ENCODE measurements around the gene KCTD19.

The KCTD19 gene

GRCh38 chr16:67240506-67240905 lies 86.0 kb downstream of the KCTD19 start:
- no peaks in the 10 kb centered on the region for H3K9me3 ChIP-seq (ENCODE audit: control insufficient read depth, low read length)
- H3K36me3 ChIP-seq (ENCODE audit: control insufficient read depth, insufficient read depth, low read length): peaks cover 53% of the 10 kb centered on the region
- no peak overlapping the region for H3K4me3 ChIP-seq (ENCODE audit: extremely low read depth, insufficient read depth, low read length, poor library complexity, severe bottlenecking)
- WGBS, 2 experiments (ENCODE audit: insufficient coverage in 2 of 2): 75 to 100% methylated on average over 1 of the region's 4 CpGs
- H3K4me1 ChIP-seq (ENCODE audit: control insufficient read depth, insufficient read depth, low read length, poor library complexity, severe bottlenecking): peaks cover 56% of the 10 kb centered on the region
- peak overlapping the region; percentile 97 for H3K27ac ChIP-seq (ENCODE audit: low read depth, low read length, severe bottlenecking)

Measured in mesodermal cell (in vitro differentiated cells).